ENCODE data around the gene RASGEF1C. TPM values are rescaled to one million over a fixed set of nuclear protein-coding genes. Genes with fewer than 3 reads are reported as not detected.

Gene RASGEF1C
- total RNA-seq, 5 donors from 2014 or later (not counting 1 experiment from before 2014, with no cell fraction given): not detected

- WGBS (ENCODE audit: insufficient coverage): no CpG with 5 or more reads among the region's 6 CpGs
- H3K27me3 ChIP-seq (replicated peaks in 1 of 2; ENCODE audit: control insufficient read depth in 2 of 2, extremely low read depth in 1 of 2, insufficient read depth in 2 of 2, low read length in 1 of 2): peaks cover 0 to 19% of the 10 kb centered on the region in 2 experiments
- ATAC-seq (replicated peaks in 1 of 4) (no peak), DNase-seq (no peak)
- no peaks in the 10 kb centered on the region for H3K4me1 ChIP-seq (ENCODE audit: control insufficient read depth in 1 of 2, extremely low read depth in 1 of 2, insufficient read depth in 2 of 2, low read length in 2 of 2)
- POLR2A ChIA-PET: no interaction called here
- no peak overlapping the region for H3K4me3 ChIP-seq (ENCODE audit: control insufficient read depth in 1 of 2, extremely low read depth in 1 of 2, low read length in 1 of 2)
- Mint-ChIP-seq H3K9me3 (peaks cover 11 to 17% (median 13%) of the 10 kb centered on the region in 3 donors), H3K4me1 (no peaks in the 10 kb centered on the region), H3K36me3 (no peaks in the 10 kb centered on the region), H3K4me3 (no peak overlapping the region), H3K27me3 (peaks cover 6 to 23% of the 10 kb centered on the region in 2 donors), H3K27ac (no peak overlapping the region)
- CTCF ChIA-PET: no interaction called here
- no peaks in the 10 kb centered on the region for H3K36me3 ChIP-seq (ENCODE audit: control insufficient read depth in 2 of 2, extremely low read depth in 1 of 2, insufficient read depth in 1 of 2, low read length in 1 of 2)
- H3K27ac ChIP-seq (ENCODE audit: low read length): no peak overlapping the region
- H3K9me3 ChIP-seq: peaks cover 2% of the 10 kb centered on the region
Measured at GRCh38 chr5:180103487-180104167, 105.4 kb downstream of the RASGEF1C start.

GRCh38 chr5:180102636-180103035, 106.4 kb downstream of the RASGEF1C start:
- Histone ChIP-seq H3K27me3 (replicated peaks in 1 of 2; ENCODE audit: control insufficient read depth in 2 of 2, extremely low read depth in 1 of 2, insufficient read depth in 2 of 2, low read length in 1 of 2) (peaks cover 0 to 18% of the 10 kb centered on the region in 2 experiments), H3K4me3 (ENCODE audit: control insufficient read depth in 1 of 2, extremely low read depth in 1 of 2, low read length in 1 of 2) (no peak overlapping the region), H3K27ac (ENCODE audit: low read length) (no peak overlapping the region), H3K4me1 (ENCODE audit: control insufficient read depth in 1 of 2, extremely low read depth in 1 of 2, insufficient read depth in 2 of 2, low read length in 2 of 2) (no peaks in the 10 kb centered on the region), H3K36me3 (ENCODE audit: control insufficient read depth in 2 of 2, extremely low read depth in 1 of 2, insufficient read depth in 1 of 2, low read length in 1 of 2) (no peaks in the 10 kb centered on the region), H3K9me3 (peaks cover 2% of the 10 kb centered on the region)
- peaks cover 9 to 13% (median 11%) of the 10 kb centered on the region in 3 donors for H3K9me3 Mint-ChIP-seq
- no peak overlapping the region for H3K4me3 Mint-ChIP-seq
- peaks cover 12 to 20% of the 10 kb centered on the region in 2 donors for H3K27me3 Mint-ChIP-seq
- no peaks in the 10 kb centered on the region for H3K4me1 Mint-ChIP-seq
- H3K27ac Mint-ChIP-seq: no peak overlapping the region
- ATAC-seq (replicated peaks in 1 of 4): no peak
- no peak for DNase-seq
- POLR2A ChIA-PET: no interaction called here
- WGBS (ENCODE audit: insufficient coverage): 100% methylated on average over 1 of the region's 9 CpGs
- CTCF ChIA-PET: no interaction called here
- no peaks in the 10 kb centered on the region for H3K36me3 Mint-ChIP-seq

GRCh38 chr5:180101451-180102105, 107.4 kb downstream of the RASGEF1C start:
- no peak overlapping the region for H3K4me3 ChIP-seq (ENCODE audit: control insufficient read depth in 1 of 2, extremely low read depth in 1 of 2, low read length in 1 of 2)
- Mint-ChIP-seq H3K36me3 (no peaks in the 10 kb centered on the region), H3K9me3 (peaks cover 5% of the 10 kb centered on the region in 3 donors), H3K27me3 (peaks cover 17% of the 10 kb centered on the region in 2 donors), H3K4me3 (no peak overlapping the region), H3K27ac (no peak overlapping the region), H3K4me1 (no peaks in the 10 kb centered on the region)
- H3K27ac ChIP-seq (ENCODE audit: low read length): no peak overlapping the region
- H3K36me3 ChIP-seq (ENCODE audit: control insufficient read depth in 2 of 2, extremely low read depth in 1 of 2, insufficient read depth in 1 of 2, low read length in 1 of 2): no peaks in the 10 kb centered on the region
- 92% methylated on average over 15 of the region's 20 CpGs for WGBS (ENCODE audit: insufficient coverage)
- POLR2A ChIA-PET: no interaction called here
- CTCF ChIA-PET: no interaction called here
- H3K9me3 ChIP-seq: no peaks in the 10 kb centered on the region
- H3K27me3 ChIP-seq (replicated peaks in 1 of 2; ENCODE audit: control insufficient read depth in 2 of 2, extremely low read depth in 1 of 2, insufficient read depth in 2 of 2, low read length in 1 of 2): peaks cover 0 to 20% of the 10 kb centered on the region in 2 experiments
- DNase-seq: no peak
- no peak for ATAC-seq (replicated peaks in 1 of 4)
- no peaks in the 10 kb centered on the region for H3K4me1 ChIP-seq (ENCODE audit: control insufficient read depth in 1 of 2, extremely low read depth in 1 of 2, insufficient read depth in 2 of 2, low read length in 2 of 2)

- 83% methylated on average over 23 of the region's 29 CpGs for WGBS (ENCODE audit: insufficient coverage)
- peaks cover 0 to 21% of the 10 kb centered on the region in 2 experiments for H3K27me3 ChIP-seq (replicated peaks in 1 of 2; ENCODE audit: control insufficient read depth in 2 of 2, extremely low read depth in 1 of 2, insufficient read depth in 2 of 2, low read length in 1 of 2)
- POLR2A ChIA-PET: no interaction called here
- no peak overlapping the region for H3K27ac Mint-ChIP-seq
- no peak for DNase-seq
- CTCF ChIA-PET: no interaction called here
- no peaks in the 10 kb centered on the region for H3K9me3 ChIP-seq
- H3K36me3 Mint-ChIP-seq: no peaks in the 10 kb centered on the region
- H3K4me1 ChIP-seq (ENCODE audit: control insufficient read depth in 1 of 2, extremely low read depth in 1 of 2, insufficient read depth in 2 of 2, low read length in 2 of 2): no peaks in the 10 kb centered on the region
- no peaks in the 10 kb centered on the region for H3K4me1 Mint-ChIP-seq
- H3K4me3 Mint-ChIP-seq: no peak overlapping the region
- no peak overlapping the region for H3K27ac ChIP-seq (ENCODE audit: low read length)
- H3K36me3 ChIP-seq (ENCODE audit: control insufficient read depth in 2 of 2, extremely low read depth in 1 of 2, insufficient read depth in 1 of 2, low read length in 1 of 2): no peaks in the 10 kb centered on the region
- no peaks in the 10 kb centered on the region for H3K9me3 Mint-ChIP-seq
- ATAC-seq (replicated peaks in 1 of 4): no peak
- peaks cover 12 to 15% of the 10 kb centered on the region in 2 donors for H3K27me3 Mint-ChIP-seq
- H3K4me3 ChIP-seq (ENCODE audit: control insufficient read depth in 1 of 2, extremely low read depth in 1 of 2, low read length in 1 of 2): no peak overlapping the region
Measured at GRCh38 chr5:180100621-180101450, 108.2 kb downstream of the RASGEF1C start.

- Histone ChIP-seq H3K4me3 (ENCODE audit: control insufficient read depth in 1 of 2, extremely low read depth in 1 of 2, low read length in 1 of 2) (no peak overlapping the region), H3K9me3 (no peaks in the 10 kb centered on the region), H3K27ac (ENCODE audit: low read length) (no peak overlapping the region), H3K27me3 (replicated peaks in 1 of 2; ENCODE audit: control insufficient read depth in 2 of 2, extremely low read depth in 1 of 2, insufficient read depth in 2 of 2, low read length in 1 of 2) (peaks cover 0 to 19% of the 10 kb centered on the region in 2 experiments), H3K36me3 (ENCODE audit: control insufficient read depth in 2 of 2, extremely low read depth in 1 of 2, insufficient read depth in 1 of 2, low read length in 1 of 2) (no peaks in the 10 kb centered on the region), H3K4me1 (ENCODE audit: control insufficient read depth in 1 of 2, extremely low read depth in 1 of 2, insufficient read depth in 2 of 2, low read length in 2 of 2) (no peaks in the 10 kb centered on the region)
- no peak overlapping the region for H3K27ac Mint-ChIP-seq
- peaks cover 11 to 20% of the 10 kb centered on the region in 2 donors for H3K27me3 Mint-ChIP-seq
- no peak overlapping the region for H3K4me3 Mint-ChIP-seq
- no peak for DNase-seq
- ChIA-PET CTCF (no interaction called here), POLR2A (no interaction called here)
- no peak for ATAC-seq (replicated peaks in 1 of 4)
- no peaks in the 10 kb centered on the region for H3K4me1 Mint-ChIP-seq
- WGBS (ENCODE audit: insufficient coverage): 80% methylated on average over 14 of the region's 18 CpGs
- H3K9me3 Mint-ChIP-seq: no peaks in the 10 kb centered on the region
- H3K36me3 Mint-ChIP-seq: no peaks in the 10 kb centered on the region
Measured at GRCh38 chr5:180099733-180100611, 109.0 kb downstream of the RASGEF1C start.
